ENCODE results near the gene COBLL1.

COBLL1 gene

GRCh38 chr2:164717000-164717803, 124.4 kb downstream of the COBLL1 start:
- no peak for DNase-seq (ENCODE audit: low read depth)

GRCh38 chr2:164714471-164714870, 127.2 kb downstream of the COBLL1 start:
- DNase-seq (ENCODE audit: low read depth): no peak

GRCh38 chr2:164711766-164712138, 129.9 kb downstream of the COBLL1 start:
- DNase-seq (ENCODE audit: low read depth): no peak

- no peak for DNase-seq (ENCODE audit: low read depth)
These were observed 130.5 kb downstream of the COBLL1 start for GRCh38 chr2:164710837-164711765.

GRCh38 chr2:164710252-164710836, 131.3 kb downstream of the COBLL1 start:
- peak; percentile 70 for DNase-seq (ENCODE audit: low read depth)

GRCh38 chr2:164706522-164706921, 135.1 kb downstream of the COBLL1 start:
- peak; percentile 83 for DNase-seq (ENCODE audit: low read depth)

- DNase-seq (ENCODE audit: low read depth): no peak
These were observed 136.0 kb downstream of the COBLL1 start for GRCh38 chr2:164705412-164706167.

GRCh38 chr2:164703915-164704706, 137.5 kb downstream of the COBLL1 start:
- no peak for DNase-seq (ENCODE audit: low read depth)

- DNase-seq (ENCODE audit: low read depth): no peak
These were observed 140.1 kb downstream of the COBLL1 start for GRCh38 chr2:164701565-164701964.

- DNase-seq (ENCODE audit: low read depth): no peak
These were observed 141.2 kb downstream of the COBLL1 start for GRCh38 chr2:164700390-164700789.

GRCh38 chr2:164697688-164698461, 143.7 kb downstream of the COBLL1 start:
- no peak for DNase-seq (ENCODE audit: low read depth)

- no peak for DNase-seq (ENCODE audit: low read depth)
These were observed 145.0 kb downstream of the COBLL1 start for GRCh38 chr2:164696634-164697033.

GRCh38 chr2:164694275-164694695, 147.3 kb downstream of the COBLL1 start:
- no peak for DNase-seq (ENCODE audit: low read depth)

GRCh38 chr2:164693834-164694233, 147.8 kb downstream of the COBLL1 start:
- no peak for DNase-seq (ENCODE audit: low read depth)

- no peak for DNase-seq (ENCODE audit: low read depth)
These were observed 148.2 kb downstream of the COBLL1 start for GRCh38 chr2:164693390-164693789.

GRCh38 chr2:164692958-164693357, 148.7 kb downstream of the COBLL1 start:
- DNase-seq (ENCODE audit: low read depth): no peak

GRCh38 chr2:164692114-164692513, 149.5 kb downstream of the COBLL1 start:
- no peak for DNase-seq (ENCODE audit: low read depth)

- DNase-seq (ENCODE audit: low read depth): no peak
These were observed 150.2 kb downstream of the COBLL1 start for GRCh38 chr2:164691346-164691887.

- no peak for DNase-seq (ENCODE audit: low read depth)
These were observed 151.3 kb downstream of the COBLL1 start for GRCh38 chr2:164690361-164690760.

GRCh38 chr2:164688896-164689419, 152.7 kb downstream of the COBLL1 start:
- no peak for DNase-seq (ENCODE audit: low read depth)

Measured in amniotic epithelial cell (primary cell).